Activated CD8-positive, alpha-beta memory T cell treated with anti-CD3 and anti-CD28 coated beads, Interleukin-2, amount 50 U/mL, for 24 hours (primary cell): ENCODE results near the gene CAMSAP1.

Experiments
- DNase-seq: peaks from one replicate; pipeline ENCODE4 v3.0.0-alpha.2; 2020; ENCODE audit errors: extremely low read depth

CAMSAP1 gene

DNA sequence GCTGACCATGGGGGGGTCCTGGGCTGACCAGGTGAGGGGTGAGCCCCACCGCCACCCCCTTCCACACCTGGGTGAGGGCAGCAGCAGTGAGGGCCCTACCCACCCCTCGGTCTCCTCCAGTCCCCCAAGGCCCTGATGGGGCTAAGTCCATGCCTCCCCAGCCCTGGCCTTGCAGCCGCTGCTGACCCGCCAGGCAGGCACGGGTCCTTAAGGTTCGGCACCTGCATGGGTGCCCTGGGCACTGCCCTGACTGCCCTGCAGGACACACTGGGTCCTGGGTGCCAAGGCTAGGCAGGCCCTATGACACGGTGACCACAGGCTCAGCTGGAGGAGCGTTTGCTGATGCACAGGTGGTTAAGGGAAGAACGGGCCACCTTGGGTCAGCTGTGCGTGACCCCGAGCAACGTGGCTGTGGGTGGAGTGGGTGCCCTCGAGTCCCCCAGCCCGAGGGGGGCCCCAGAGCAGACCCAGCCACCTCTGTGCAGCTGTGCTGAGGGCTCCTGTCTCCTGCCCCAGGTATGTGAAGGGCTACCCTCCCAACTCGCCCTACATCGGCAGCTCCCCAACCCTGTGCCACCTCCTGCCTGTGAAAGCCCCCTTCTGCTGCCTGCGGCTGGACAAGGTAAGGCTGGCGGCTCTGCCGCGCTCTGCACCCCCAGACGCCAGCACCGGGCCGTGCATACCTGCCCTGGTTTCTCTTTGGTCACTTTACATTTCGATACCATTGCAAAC is 132.4 kb downstream of the CAMSAP1 start:
- no peak for DNase-seq

DNA sequence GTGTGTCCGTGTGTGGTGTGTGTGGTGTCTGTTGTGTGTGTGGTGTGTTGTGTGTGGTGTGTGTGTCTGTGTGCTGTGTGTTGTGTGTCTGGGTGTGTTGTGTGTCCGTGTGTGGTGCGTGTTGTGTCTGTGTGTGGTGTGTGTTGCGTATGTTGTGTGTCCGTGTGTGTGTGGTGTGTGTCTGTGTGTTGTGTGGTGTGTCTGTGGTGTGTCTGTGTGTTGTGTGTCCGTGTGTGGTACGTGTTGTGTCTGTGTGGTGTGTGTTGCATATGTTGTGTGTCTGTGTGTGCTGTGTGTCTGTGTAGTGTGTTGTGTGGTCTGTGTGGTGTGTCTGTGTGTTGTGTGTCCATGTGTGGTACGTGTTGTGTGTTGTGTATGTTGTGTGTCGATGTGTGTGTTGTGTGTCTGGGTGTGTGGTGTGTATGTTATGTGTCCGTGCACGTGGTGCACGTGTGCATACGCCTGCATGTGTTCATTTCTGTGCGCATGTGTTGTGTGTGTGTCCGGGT is 133.1 kb downstream of the CAMSAP1 start:
- no peak for DNase-seq

DNA sequence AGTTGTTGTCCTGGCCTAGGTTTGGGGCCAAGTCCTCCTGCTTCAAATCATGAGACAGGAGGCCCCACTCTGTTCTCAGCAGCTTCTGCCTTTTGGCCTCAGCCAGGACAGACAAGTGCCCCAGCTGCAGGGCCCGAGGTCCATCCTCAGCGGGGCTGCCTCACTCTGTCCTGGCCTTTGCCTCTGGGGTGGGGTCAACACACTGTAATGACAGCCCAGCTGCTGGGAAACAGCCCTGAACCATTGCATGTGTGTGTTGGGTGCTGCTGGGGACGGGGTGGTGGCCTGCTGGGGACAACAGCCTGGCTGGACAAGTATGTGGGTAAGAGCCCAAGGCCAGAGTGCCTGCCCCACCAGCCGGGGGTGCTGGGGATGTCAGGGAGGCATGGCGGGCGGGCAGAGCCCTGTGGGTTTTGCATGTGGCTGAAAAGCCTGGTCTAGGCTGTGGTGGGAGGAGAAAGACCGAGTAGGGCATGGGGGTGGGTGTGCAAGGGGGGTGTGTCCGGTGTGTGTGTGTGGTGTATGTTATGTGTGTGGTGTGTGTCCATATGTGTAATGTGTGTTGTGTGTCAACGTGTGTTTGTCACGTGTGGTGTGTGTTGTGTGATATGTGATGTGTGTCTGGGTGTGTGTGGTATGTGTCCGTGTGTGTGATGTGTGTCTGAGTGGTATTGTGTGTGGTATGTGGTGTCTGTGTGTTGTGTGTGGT is 133.7 kb downstream of the CAMSAP1 start:
- DNase-seq: no peak

DNA sequence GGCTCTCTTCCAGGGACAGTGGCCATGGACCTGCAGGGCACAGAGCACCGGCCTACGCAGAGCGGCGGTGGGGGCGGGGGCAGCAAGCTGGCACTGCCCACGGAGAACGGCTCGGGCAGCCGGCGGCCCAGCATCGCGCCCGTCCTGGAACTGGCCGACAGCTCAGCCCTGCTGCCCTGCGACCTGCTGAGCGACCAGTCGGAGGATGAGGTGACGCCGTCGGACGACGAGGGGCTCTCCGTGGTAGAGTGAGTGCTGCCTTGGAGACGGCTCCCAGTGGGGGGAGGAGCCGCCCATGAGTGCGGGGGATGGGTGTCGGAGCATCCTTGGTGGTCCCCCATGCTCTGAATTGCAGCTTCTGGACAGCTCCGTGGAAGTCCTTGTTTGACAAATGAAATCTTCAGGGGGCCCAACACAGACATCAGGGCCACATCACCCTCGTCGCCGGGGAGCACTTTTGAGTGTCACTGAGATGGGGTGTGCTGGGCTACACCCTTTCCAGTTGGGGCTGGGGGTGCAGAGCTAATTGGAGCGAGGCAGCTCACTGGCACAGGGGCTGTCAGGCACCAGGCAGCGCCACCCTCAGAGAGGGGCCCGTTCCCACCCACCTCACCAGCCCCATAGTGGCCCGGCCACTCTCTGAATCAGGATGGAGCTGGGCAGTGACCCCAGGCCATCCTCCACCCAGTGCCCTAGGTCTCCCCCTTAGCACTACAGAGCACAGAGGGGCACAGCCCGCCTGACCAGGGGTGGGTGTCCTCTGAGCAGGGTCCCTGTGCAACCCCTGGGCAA is 134.4 kb downstream of the CAMSAP1 start:
- DNase-seq: no peak

DNA sequence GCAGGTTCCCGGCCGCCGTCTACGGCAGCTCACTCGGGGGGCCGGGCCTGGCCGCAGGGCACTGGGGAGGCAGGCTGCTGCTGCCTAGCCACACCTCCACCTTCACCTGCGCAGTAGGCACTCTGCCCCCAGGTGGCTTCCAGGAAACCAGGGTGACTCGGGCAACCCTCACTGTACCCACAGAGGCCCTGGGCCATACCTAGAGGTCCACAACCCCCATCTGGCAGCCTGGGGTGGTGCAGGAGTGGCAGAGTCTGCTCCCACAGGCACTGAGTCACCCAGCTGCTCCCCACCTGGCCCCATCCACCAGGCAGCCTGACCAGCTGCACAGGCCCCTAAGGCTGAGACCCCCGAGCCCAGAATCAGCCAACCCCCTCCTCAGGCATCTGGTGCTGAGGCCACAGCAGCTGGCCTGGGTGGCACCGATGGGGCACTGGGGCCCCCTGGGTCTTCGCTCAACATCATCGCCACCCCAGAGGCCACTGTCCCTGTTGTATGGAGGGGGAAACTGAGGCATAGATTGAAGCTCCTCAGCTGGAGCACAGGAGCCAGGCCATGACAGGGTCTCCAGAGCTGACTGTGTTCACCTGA is 135.2 kb downstream of the CAMSAP1 start:
- DNase-seq: no peak

DNA sequence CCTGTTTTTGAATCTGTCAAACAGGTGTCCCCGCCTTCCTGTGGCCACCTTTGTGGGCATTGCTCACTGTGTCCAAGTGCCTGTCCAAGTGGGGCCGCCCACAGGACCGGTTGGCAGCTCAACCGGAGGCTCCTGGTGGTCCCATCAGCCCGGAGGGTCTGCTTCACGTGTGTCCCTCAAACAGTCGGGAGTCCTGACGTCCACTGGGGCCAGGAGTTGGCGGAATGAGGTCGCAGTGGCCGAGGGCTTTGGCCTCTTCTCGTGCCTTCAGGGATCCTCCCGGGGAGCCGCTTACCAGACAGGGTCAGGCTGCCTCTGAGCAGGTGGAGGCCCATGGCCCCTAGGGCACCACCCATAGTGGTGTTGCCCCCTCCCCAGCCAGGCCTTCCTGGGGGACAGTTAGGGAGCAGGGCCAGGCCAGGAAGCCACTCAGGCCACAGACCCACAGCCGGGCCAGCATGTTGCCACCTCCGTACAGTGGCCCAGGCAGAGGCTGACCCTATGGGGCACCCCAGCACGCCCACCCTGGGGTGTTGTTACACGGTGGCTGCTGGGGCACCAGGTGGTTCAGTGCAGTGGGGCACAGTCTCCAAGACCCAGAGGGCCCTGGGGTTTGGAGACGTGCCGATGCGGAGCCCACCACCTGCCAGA is 135.8 kb downstream of the CAMSAP1 start:
- no peak for DNase-seq

DNA sequence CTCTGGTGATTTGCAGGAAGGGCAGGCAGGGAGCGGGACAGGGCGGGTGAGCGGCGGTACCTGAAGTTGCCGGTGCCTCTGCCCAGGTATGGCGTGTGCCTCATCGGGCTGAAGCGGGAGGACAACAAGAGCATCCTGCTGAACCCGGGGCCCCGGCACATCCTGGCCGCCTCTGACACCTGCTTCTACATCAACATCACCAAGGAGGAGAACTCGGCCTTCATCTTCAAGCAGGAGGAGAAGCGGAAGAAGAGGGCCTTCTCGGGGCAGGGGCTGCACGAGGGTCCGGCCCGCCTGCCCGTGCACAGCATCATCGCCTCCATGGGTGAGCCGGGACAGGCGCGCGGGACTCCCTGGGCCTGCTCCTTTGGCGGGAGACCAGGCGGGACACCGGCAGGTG is 136.6 kb downstream of the CAMSAP1 start:
- DNase-seq: no peak

DNA sequence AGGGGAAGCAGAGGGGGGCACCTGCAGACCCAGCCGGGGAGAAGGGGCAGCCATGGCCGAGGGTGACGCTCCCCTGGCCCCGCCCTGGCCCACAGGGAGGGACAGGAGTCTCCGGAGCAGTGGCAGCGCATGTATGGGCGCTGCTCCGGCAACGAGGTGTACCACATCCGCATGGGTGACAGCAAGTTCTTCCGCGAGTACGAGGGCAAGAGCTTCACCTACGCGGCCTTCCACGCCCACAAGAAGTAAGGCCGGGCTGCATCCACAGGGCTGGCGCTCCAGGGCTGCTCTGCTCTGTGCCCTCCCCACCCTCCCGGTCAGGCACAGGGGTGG is 137.2 kb downstream of the CAMSAP1 start:
- no peak for DNase-seq

DNA sequence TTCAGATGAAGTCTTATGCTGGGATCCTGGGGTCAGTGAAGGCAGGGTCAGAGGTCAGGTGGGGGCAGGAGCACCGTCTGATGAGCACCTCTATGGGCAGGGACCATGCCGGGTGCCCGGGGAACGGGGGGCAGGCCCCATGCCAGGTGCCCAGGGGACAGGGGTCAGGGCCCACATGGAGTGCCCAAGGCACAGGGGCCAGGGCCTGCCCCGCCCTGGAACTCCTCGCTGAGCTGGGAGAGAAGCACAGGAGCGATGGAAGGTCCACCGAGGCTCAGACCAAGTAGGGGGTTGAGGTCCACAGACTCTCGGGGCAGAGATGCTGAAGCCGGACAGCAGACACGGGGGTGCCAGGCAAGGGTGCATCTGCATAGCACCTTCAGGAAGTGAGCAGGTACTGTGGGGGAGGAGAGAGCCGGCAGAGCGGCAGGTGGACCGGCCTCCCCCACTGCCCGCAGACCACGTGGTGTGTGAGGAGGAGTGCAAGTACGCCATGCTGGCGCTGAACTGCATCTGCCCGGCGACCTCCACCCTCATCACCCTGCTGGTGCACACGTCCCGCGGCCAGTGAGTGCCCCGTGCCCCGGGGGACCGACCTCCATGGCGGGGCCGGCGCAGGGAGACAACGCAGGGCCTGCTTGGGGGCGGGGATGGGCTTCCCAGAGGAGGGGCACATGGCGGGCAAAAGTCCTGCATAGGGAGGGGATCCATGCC is 137.7 kb downstream of the CAMSAP1 start:
- DNase-seq: no peak

DNA sequence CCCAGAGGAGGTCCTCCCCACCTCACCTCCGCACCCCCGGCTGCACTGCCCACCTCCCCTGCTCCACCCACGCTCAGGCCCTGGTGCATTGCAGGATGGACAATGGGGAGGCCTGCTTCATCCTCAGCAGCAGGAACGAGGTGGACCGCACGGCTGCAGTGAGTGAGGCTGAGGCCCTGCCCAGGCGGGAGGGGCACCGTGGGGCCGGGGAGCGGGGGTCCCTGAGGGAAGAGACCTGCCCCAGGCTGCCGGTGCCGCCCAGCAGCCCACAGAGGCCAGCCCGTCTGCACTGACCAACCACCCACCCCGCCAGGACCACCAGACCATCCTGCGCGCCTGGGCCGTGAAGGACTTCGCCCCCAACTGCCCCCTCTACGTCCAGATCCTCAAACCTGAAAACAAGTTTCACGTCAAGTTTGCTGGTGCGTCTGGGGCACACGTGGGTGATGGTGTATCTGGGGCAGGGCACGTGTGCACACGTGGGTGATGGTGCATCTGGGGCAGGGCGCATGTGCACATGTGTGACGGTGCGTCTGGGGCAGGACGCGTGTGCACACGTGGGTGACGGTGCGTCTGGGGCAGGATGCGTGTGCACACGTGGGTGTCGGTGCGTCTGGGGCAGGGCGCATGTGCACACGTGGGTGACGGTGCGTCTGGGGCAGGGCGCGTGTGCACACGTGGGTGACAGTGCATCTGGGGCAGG is 138.7 kb downstream of the CAMSAP1 start:
- DNase-seq: no peak

DNA sequence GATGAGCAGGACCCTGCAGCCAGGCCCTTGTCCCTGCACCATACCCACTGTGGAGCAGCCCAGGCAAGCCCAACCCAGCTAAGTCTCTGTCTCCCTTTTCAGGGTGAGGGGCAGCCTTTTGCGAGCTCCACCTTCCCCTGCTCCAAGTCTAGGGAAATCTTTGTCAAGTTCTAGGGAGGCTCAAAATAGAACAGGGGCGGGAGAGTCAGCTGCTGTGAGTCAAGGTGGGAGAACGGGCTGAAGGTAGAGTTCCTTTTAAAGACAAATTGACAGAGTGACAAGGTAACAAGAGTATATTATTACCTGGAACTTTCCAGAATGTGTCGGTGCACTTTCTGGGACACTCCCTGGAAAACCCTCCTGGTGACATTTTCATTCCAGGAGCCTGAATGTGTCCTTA is 140.6 kb downstream of the CAMSAP1 start:
- no peak for DNase-seq

DNA sequence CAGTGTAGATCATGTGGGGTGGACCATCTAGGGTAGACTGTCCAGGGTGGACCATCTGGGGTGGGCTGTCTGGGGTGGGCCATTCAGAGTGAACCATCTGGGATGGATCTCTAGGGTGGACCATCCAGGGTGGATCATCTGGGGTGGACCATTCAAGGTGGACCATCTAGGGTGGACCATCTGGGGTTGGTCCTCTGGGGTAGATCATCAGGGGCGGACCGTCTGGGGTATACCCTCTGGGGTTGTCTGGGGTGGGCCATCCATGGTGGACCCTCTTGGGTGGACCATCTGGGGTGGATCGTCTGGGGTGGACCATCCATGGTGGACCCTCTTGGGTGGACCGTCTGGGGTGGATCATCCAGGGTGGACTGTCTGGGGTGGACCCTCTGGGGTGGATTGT is 141.1 kb downstream of the CAMSAP1 start:
- DNase-seq: no peak

DNA sequence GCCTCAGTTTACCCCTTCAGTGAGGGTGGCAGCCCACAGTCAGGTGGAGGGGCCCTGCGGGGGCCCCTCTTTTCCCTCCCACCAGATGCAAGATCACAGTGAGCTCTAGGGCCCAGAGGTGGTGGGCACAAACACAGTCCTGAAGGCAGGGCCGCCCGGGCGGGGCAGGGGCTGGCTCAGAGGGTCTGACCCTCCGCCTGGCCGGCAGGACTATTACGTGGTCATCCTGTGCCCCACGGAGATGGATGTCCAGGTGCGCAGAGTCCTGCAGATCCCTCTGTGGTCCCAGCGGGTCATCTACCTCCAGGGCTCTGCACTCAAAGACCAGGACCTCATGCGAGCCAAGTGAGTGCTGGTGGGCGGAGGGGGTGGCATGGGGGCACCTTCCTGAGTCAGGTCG is 141.9 kb downstream of the CAMSAP1 start:
- DNase-seq: no peak

DNA sequence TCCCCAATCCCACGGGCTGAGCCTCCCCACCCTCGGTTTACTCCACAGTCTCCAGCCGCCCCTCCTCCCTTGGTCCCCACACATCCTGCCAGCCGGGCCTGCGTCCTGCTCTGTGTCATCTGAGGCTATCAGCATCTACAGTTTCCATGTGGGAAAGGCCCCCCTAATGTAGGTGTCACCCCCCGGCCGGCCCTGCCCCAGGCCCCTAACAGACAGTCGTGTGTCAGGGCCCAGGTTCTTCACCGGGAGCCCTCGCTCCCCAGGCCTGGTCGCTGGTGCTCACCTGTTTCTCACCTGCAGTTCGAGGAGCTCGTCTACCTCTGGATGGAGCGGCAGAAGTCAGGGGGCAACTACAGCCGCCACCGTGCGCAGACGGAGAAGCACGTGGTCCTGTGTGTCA is 142.6 kb downstream of the CAMSAP1 start:
- DNase-seq: no peak

DNA sequence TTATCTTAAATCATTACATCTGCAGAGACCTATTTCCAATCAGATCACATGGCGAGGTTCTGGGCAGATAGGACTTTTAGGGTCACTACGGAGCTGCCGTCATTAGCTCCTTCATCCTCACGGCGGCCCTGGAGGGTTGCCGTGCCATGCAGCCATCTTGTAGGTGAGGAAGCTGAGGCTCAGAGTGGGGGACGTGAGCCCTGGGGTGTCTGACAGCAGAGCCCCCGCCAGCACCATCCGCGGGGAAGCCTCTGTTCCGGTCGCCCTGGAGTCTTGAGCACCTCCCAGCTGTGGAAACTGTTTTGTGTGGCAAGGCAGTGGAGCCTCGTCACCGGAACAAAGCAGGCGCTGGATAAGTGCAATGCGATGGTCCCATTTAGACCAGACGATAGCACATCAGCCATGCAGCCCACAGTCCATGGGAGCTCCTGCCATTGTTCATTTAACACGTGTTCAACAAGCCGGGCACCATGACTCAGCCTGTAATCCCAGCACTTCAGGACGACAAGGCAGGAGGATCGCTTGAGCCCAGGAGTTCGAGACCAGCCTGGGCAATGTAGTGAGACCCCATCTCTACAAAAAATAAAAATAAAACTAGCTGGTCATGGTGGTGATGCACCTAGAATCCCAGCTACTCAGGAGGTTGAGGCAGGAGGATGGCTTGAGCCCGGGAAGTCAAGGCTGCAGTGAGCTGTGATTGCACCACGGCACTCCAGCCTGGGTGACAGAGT is 143.5 kb downstream of the CAMSAP1 start:
- no peak for DNase-seq

DNA sequence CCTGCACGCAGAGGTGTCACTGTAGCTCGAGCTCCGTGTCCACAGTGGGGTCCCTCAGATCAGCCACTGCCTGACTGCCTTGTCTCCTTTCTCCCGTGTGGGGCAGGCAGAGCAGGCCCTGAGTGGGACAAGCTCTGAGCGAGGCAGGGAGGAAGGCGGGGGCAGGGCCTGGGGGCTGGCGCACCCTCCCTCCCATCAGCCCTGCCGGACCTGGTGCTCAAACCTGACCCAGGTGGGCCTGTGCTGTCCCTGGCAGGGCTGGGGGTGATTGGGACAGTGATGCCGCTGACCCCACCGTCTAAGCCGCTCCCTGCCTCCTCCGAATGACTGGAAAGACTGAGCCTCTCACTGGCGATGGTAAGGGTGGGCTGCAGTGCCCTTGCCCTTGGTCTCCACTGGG is 144.4 kb downstream of the CAMSAP1 start:
- DNase-seq: no peak

DNA sequence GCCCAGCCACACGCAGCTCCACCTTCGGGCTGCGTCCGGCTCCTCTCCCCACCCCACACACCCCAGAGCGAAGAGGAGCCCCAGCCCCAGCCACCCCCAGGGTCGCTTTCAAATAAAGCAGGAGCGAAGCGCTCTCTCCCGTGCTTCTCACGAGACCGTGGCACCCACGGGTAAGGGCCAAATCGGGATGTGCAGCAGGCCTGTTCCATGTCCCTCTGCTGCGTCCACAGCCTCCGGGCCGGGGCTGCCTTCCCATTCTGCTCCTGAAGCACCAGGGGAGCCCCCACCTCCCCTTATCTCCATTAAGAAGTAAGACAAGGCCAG is 145.5 kb downstream of the CAMSAP1 start:
- DNase-seq: no peak

DNA sequence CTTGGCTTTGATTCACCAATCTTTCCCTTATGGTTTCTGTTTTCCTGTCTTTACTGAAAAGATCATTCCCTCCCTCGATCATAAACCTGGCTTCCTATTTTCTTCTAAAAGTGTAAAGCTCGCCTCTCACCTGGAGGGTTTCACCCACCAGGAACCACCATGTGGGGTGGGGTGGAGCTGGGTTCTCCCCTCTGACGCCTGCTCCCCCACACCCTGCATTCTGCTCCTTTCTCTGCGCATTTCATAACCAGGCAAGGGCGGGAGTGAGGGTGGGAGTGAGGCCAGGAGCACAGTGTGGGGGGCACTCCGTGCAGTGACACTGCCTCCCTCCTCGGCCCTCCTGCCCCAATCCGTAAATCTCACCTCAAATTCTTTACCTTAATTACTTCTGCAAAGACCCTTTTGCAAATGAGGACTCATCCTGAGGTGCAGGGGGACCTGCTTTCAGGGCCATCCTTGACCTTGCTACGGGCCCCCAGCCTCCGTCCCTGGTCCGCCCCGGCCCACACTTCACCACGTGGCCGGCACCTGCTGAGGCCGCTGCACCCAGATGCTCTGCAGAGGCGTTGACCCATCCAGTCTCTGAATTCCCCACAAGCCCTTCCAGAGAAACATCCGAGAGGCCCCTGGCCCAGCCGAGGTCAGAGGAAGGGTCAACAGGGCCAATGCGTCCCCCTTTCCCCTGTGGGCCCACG is 146.0 kb downstream of the CAMSAP1 start:
- no peak for DNase-seq

DNA sequence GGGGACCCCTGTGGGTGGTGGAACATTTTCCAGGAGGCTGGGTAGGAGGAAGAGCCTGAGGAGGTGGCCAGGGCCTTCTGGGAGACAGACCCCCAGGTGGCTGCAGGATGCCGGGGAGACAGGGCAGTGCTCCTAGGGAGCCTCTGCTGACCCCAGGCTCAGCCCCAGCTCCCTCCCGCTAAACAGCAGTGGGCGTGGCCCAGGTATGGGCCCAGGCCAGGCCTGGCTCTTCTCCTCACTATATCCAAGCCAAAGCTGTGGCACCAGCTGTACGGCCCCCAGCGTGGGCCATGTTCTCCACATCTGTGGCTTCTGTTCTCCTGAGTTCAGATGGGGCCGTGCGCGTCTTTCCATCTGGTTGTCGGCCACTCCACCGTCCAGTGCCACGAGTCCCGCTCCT is 146.9 kb downstream of the CAMSAP1 start:
- DNase-seq: no peak
